HL-60 (cell line): ENCODE measurements around the gene GRM4.

ENCODE experiments used
- DNase-seq, 2 experiments: peaks; one replicate each; pipeline ENCODE4 v3.0.0-alpha.2; 2010 to 2020; ENCODE audit warnings: low read depth in 1 of 2, low spot score in 1 of 2
- H3K27ac ChIP-seq: fragments of 250-450 bp; sonication (Bioruptor Pico); replicated peaks from 2 replicates; pipeline ENCODE4 v1.5.1; 2020; ENCODE audit warnings: mild to moderate bottlenecking, moderate library complexity
- H3K27me3 ChIP-seq: fragments of 250-450 bp; sonication (Bioruptor Pico); 2 replicates; pipeline ENCODE4 v1.5.1; 2021; ENCODE audit warnings: mild to moderate bottlenecking, moderate library complexity; ENCODE audit not compliant: insufficient read depth, poor library complexity, severe bottlenecking
- H3K4me3 ChIP-seq: replicated peaks from 2 replicates; pipeline ENCODE4 v1.5.1; 2011; ENCODE audit warnings: mild to moderate bottlenecking, control low read depth, low read length; ENCODE audit not compliant: insufficient read depth
- GABPA ChIP-seq: IDR thresholded peaks from 2 replicates; pipeline ENCODE4 v1.6.1; 2012; ENCODE audit warnings: low read depth
- POLR2AphosphoS5 ChIP-seq: IDR thresholded peaks from 2 replicates; pipeline ENCODE4 v1.6.1; 2012; ENCODE audit warnings: low read depth
- SPI1 ChIP-seq: IDR thresholded peaks from 2 replicates; pipeline ENCODE4 v1.6.1; 2012; ENCODE audit warnings: low read depth, mild to moderate bottlenecking, borderline replicate concordance
- TF ChIP-seq, protein P1 (sequence below): IDR thresholded peaks from 2 replicates; pipeline ENCODE4 v1.6.1; 2012; ENCODE audit warnings: low read depth; ENCODE audit not compliant: insufficient replicate concordance
- TF ChIP-seq, protein P2 (sequence below): IDR thresholded peaks from one replicate; pipeline ENCODE4 v1.5.1; 2011; ENCODE audit warnings: low read length, control low read depth, inconsistent platforms; ENCODE audit not compliant: insufficient read depth

The GRM4 gene

DNA sequence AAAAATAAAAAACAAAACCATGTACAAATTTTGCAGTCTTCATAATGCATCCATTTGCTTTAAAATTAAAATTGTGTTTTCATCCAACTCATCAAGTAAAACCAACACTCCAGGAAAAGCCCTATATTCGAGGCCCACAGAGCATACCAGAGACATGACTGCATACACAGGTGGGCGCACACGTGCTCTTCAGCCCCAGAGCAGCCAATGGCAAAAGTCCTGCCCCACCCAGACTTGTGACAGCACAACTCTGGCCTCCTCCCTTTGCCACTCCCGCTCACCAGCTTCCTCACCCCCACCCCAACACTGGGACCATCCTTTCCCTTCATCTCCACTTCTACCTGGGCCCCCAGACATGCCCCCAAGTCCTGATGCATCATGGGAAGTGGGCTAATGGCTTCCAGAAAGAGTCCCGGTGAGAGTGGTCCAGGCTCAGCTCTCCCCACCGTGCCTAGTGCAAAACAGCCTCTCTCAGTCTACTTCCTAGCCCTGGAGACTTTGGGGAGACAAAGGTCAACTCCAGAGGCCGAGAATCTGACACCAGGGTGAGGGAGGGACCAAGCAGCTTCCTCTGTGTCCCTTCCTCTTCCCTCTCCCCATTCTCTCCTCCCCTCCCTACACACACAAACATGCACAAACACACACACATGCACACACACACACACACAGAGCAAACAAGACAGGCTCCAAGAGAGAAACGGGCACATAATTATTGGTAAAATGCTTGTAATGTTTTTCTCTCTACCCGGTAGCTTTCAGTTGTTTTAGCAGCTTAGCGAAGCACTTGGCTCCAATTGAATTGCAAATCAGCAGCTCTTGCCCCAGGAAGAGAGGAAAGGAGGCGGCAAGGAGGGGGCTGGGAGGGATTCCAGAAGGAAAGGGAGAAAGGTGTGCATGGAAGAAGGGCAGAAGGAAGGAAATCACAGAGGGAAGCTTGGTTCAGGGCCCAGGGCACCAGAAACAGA is 14.3 kb downstream of the GRM4 start:
- no peak for DNase-seq
- Histone ChIP-seq H3K27me3 (peaks cover 3% of the 10 kb centered on the region), H3K27ac (no peak overlapping the region), H3K4me3 (no peak overlapping the region)
- TF ChIP-seq, protein P1, sequence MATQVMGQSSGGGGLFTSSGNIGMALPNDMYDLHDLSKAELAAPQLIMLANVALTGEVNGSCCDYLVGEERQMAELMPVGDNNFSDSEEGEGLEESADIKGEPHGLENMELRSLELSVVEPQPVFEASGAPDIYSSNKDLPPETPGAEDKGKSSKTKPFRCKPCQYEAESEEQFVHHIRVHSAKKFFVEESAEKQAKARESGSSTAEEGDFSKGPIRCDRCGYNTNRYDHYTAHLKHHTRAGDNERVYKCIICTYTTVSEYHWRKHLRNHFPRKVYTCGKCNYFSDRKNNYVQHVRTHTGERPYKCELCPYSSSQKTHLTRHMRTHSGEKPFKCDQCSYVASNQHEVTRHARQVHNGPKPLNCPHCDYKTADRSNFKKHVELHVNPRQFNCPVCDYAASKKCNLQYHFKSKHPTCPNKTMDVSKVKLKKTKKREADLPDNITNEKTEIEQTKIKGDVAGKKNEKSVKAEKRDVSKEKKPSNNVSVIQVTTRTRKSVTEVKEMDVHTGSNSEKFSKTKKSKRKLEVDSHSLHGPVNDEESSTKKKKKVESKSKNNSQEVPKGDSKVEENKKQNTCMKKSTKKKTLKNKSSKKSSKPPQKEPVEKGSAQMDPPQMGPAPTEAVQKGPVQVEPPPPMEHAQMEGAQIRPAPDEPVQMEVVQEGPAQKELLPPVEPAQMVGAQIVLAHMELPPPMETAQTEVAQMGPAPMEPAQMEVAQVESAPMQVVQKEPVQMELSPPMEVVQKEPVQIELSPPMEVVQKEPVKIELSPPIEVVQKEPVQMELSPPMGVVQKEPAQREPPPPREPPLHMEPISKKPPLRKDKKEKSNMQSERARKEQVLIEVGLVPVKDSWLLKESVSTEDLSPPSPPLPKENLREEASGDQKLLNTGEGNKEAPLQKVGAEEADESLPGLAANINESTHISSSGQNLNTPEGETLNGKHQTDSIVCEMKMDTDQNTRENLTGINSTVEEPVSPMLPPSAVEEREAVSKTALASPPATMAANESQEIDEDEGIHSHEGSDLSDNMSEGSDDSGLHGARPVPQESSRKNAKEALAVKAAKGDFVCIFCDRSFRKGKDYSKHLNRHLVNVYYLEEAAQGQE: no peak
- TF ChIP-seq POLR2AphosphoS5 (no peak), GABPA (no peak), SPI1 (no peak)
- TF ChIP-seq, protein P2, sequence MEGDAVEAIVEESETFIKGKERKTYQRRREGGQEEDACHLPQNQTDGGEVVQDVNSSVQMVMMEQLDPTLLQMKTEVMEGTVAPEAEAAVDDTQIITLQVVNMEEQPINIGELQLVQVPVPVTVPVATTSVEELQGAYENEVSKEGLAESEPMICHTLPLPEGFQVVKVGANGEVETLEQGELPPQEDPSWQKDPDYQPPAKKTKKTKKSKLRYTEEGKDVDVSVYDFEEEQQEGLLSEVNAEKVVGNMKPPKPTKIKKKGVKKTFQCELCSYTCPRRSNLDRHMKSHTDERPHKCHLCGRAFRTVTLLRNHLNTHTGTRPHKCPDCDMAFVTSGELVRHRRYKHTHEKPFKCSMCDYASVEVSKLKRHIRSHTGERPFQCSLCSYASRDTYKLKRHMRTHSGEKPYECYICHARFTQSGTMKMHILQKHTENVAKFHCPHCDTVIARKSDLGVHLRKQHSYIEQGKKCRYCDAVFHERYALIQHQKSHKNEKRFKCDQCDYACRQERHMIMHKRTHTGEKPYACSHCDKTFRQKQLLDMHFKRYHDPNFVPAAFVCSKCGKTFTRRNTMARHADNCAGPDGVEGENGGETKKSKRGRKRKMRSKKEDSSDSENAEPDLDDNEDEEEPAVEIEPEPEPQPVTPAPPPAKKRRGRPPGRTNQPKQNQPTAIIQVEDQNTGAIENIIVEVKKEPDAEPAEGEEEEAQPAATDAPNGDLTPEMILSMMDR: no peak

DNA sequence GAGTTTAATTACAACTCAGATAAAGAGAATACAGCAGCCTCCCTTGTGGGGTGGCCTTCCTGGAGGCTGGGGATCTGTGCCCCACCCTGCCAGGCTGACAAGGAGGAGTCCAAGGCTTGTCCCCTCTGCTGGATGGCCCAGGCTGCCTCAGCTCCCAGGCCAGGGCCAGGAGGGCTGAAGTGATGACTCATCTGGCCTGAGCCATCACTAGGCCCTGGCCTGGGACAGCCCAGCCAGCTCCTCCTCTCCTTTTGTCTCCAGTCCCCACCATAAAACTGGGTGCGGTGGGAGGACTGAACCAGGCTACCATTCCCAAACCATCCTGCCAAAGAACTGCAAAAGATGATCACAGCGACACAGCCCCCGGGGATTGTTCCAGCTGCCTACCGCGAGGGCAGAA is 15.0 kb downstream of the GRM4 start:
- DNase-seq: no peak
- H3K4me3 ChIP-seq: no peak overlapping the region
- H3K27ac ChIP-seq: no peak overlapping the region
- TF ChIP-seq GABPA (no peak), POLR2AphosphoS5 (no peak), SPI1 (no peak)
- TF ChIP-seq, protein P1: no peak
- TF ChIP-seq, protein P2: no peak
- H3K27me3 ChIP-seq: peaks cover 3% of the 10 kb centered on the region

DNA sequence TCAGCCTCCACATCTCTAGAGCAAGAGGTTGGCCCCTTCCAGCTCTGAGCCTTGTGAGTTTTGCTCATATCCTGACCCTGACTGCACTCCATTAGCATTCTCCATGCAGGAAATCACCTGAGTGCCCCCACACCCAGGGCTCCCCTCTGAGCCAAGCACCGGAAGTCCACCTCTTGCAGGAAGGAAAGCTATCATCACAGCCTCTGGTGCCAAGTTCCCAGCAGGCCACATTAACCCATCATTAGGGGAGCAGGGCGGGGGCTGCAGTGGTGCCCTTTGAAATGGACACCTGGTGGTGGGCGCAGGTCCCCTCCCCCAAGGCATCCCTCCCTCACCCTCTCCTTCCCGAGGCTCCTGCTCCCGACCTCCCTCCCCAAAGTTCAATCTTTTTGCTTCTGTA is 16.1 kb downstream of the GRM4 start:
- H3K27me3 ChIP-seq: peaks cover 3% of the 10 kb centered on the region
- TF ChIP-seq POLR2AphosphoS5 (no peak), SPI1 (no peak), GABPA (no peak)
- TF ChIP-seq, protein P1: no peak
- TF ChIP-seq, protein P2: no peak
- no peak overlapping the region for H3K27ac ChIP-seq
- no peak overlapping the region for H3K4me3 ChIP-seq
- no peak for DNase-seq
